Measurements from ENCODE around the gene CLPX. TPM values are rescaled to one million over a fixed set of nuclear protein-coding genes. Genes with fewer than 3 reads are reported as not detected.
"Not testable (repeated sequence)": the region's sequence is repeated elsewhere in the genome, so short reads cannot be mapped to it uniquely, and the experiment has no call there.

The CLPX gene
- total RNA-seq, 6 experiments from 2014 or later, result 57.6 to 80.9 (median 72.8) TPM

DNA sequence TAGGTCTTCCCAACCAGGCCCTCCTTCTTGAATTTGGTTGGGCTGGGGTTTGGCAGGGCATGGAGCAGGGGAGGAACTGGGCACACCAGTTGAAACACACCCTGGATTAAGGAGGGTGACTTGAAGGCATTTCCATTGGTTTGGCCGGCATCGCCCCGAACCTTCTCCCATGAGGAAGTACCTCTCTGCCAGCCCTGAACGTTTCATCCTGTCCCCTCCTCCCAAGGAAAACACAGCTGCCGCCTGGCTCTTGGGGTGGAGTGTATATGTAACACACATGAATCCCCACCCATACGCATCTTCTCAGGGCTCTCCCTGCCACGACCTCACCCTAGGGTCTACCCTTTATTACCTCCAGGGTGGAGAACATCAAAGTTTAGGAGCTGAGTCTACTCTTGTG lies 84.7 kb downstream of the CLPX start:
- 40% methylated on average over 1 of the region's 7 CpGs for WGBS (ENCODE audit: insufficient coverage, low coverage, low lambda C conversion rate, missing lambda C conversion rate)
- intact Hi-C loops (cut with DNase I), result loop anchor here in 1 of 2 donors (5.0 kb wide), 2 partner anchors 48 to 68 kb away; no protein-coding TSS in a partner anchor
- Histone ChIP-seq H3K36me3 (peaks cover 0 to 28% (median 11%) of the 10 kb centered on the region in 4 donors), H3K4me3 (no peak overlapping the region), H3K4me1 (peaks cover 0 to 6% (median 2%) of the 10 kb centered on the region in 4 donors), H3K9me3 (no peaks in the 10 kb centered on the region), H3K27me3 (no peaks in the 10 kb centered on the region), H3K27ac (no peak overlapping the region)
- no peak for DNase-seq
- ATAC-seq, result no peak
- TF ChIP-seq, protein P1, sequence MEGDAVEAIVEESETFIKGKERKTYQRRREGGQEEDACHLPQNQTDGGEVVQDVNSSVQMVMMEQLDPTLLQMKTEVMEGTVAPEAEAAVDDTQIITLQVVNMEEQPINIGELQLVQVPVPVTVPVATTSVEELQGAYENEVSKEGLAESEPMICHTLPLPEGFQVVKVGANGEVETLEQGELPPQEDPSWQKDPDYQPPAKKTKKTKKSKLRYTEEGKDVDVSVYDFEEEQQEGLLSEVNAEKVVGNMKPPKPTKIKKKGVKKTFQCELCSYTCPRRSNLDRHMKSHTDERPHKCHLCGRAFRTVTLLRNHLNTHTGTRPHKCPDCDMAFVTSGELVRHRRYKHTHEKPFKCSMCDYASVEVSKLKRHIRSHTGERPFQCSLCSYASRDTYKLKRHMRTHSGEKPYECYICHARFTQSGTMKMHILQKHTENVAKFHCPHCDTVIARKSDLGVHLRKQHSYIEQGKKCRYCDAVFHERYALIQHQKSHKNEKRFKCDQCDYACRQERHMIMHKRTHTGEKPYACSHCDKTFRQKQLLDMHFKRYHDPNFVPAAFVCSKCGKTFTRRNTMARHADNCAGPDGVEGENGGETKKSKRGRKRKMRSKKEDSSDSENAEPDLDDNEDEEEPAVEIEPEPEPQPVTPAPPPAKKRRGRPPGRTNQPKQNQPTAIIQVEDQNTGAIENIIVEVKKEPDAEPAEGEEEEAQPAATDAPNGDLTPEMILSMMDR (IDR thresholded peaks at IDR 0.05), result no peak
- TF ChIP-seq POLR2A (IDR thresholded peaks at IDR 0.05), result no peak

DNA sequence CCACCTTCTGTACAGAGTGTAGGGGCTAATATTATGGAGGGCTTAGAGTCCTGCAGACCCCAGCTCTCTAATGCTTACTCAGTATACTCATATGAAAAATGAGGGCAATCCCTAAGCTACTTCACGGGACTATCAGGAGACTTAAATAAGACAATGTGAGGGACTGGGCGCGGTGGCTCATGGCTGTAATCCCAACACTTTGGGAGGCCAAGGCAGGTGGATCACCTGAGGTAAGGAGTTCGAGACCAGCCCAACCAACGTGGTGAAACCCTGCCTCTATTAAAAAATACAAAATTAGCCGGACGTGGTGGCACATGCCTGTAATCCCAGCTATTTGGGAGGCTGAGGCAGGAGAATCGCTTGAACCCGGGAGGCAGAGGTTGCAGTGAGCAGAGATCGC lies 85.3 kb downstream of the CLPX start:
- peaks cover 0 to 12% (median 5%) of the 10 kb centered on the region in 4 donors for H3K4me1 ChIP-seq
- intact Hi-C loops (cut with DNase I), result loop anchor here (5.0 kb wide), 2 partner anchors 48 to 68 kb away; no protein-coding TSS in a partner anchor
- H3K4me3 ChIP-seq, H3K27ac ChIP-seq, H3K27me3 ChIP-seq, DNase-seq, H3K9me3 ChIP-seq, ATAC-seq: not testable (repeated sequence)
- H3K36me3 ChIP-seq, result peaks cover 0 to 28% (median 11%) of the 10 kb centered on the region in 4 donors
- 89% methylated on average over 10 of the region's 10 CpGs for WGBS (ENCODE audit: insufficient coverage, low coverage, low lambda C conversion rate, missing lambda C conversion rate)

GRCh38 chr15:65099336-65099735 lies 85.8 kb downstream of the CLPX start:
- H3K9me3 ChIP-seq, result no peaks in the 10 kb centered on the region
- H3K36me3 ChIP-seq, result peaks cover 0 to 26% (median 11%) of the 10 kb centered on the region in 4 donors
- H3K4me3 ChIP-seq, result no peak overlapping the region
- H3K4me1 ChIP-seq, result peaks cover 0 to 17% (median 7%) of the 10 kb centered on the region in 4 donors
- ATAC-seq (no peak), DNase-seq (no peak)
- TF ChIP-seq, protein P1 (IDR thresholded peaks at IDR 0.05), result no peak
- TF ChIP-seq POLR2A (IDR thresholded peaks at IDR 0.05), result no peak
- no peaks in the 10 kb centered on the region for H3K27me3 ChIP-seq
- intact Hi-C loops (cut with DNase I), result loop anchor here in 1 of 2 donors (5.0 kb wide), 1 partner anchor 47 kb away; no protein-coding TSS in a partner anchor
- H3K27ac ChIP-seq, result no peak overlapping the region
- WGBS (ENCODE audit: insufficient coverage, low coverage, low lambda C conversion rate, missing lambda C conversion rate), result no CpG with 5 or more reads among the region's 5 CpGs

Small RNA genes lying within 50 kb of the gene (small RNA-seq; reads per million reads assigned to genes)
- 0 reads per million in 2 experiments for gene AC013553.1
- 0 reads per million in 2 experiments for gene AC068213.1
- 0 reads per million in 2 experiments for gene RNU6-686P

Other genes starting within 250 kb of the CLPX start
- gene SPG21, start 195.4 kb downstream of the CLPX start, total RNA-seq, result 10 to 100 TPM; 35.2 to 70.4 (median 52.2) TPM
- 10 to 100 TPM in 5 of 6 experiments, 1 to 10 TPM in 1; 9.2 to 24.3 (median 13.0) TPM for gene MTFMT, start 155.7 kb downstream of the CLPX start, total RNA-seq
- 10 to 100 TPM in 1 of 6 experiments, 1 to 10 TPM in 4, under 1 TPM in 1; 0.32 to 10.1 (median 2.7) TPM for gene SLC51B, start 140.0 kb downstream of the CLPX start, total RNA-seq
- 1 to 10 TPM in 1 of 6 experiments, under 1 TPM in 5; 0.07 to 1.5 (median 0.24) TPM for gene RASL12, start 117.4 kb downstream of the CLPX start, total RNA-seq
- gene KBTBD13, start 108.6 kb downstream of the CLPX start, total RNA-seq, result not detected
- gene UBAP1L, start 70.1 kb downstream of the CLPX start, total RNA-seq, result 1 to 10 TPM; 1.6 to 5.9 (median 3.0) TPM
- 10 to 100 TPM in 3 of 6 experiments, 1 to 10 TPM in 3; 6.3 to 12.2 (median 9.1) TPM for gene PDCD7, start 51.5 kb downstream of the CLPX start, total RNA-seq
- gene CILP, start 26.1 kb upstream of the CLPX start, total RNA-seq, result 1 to 10 TPM in 3 of 6 experiments, under 1 TPM in 3; 0.46 to 2.5 (median 0.99) TPM
- gene PARP16, start 101.5 kb upstream of the CLPX start, total RNA-seq, result 10 to 100 TPM in 1 of 6 experiments, 1 to 10 TPM in 5; 6.9 to 11.3 (median 8.5) TPM
- not detected for gene RNU5A-1, start 110.7 kb upstream of the CLPX start, total RNA-seq
- gene RNU5B-1, start 119.3 kb upstream of the CLPX start, total RNA-seq, result 10 to 100 TPM in 2 of 6 experiments, not detected in 4; 11.0 to 35.4 TPM
- not detected for gene IGDCC3, start 192.7 kb upstream of the CLPX start, total RNA-seq
- gene IGDCC4, start 237.6 kb upstream of the CLPX start, total RNA-seq, result under 1 TPM in 1 of 6 experiments, not detected in 5; 0.02 TPM

Data from right lobe of liver (tissue), 6 donors.